Suprapubic skin (tissue), 4 donors: Measurements from ENCODE around the gene MRPS10.

ENCODE experiments used
- CTCF ChIP-seq, 2 donors: fragments of 200-600 bp in 1 of 2; fragments of 450-650 bp in 1 of 2; sonication (generic) in 1 of 2; IDR thresholded peaks; one replicate each; pipeline ENCODE4 v1.5.1; 2016 to 2019; ENCODE audit warnings: antibody characterized with exemption in 2 of 2, mild to moderate bottlenecking in 1 of 2, moderate library complexity in 1 of 2
- EP300 ChIP-seq: sonication (generic); formaldehyde crosslinking; IDR thresholded peaks from one replicate; pipeline ENCODE4 v1.6.1; 2017; ENCODE audit warnings: antibody characterized with exemption
- POLR2A ChIP-seq, 2 donors: fragments of 450-650 bp; IDR thresholded peaks; one replicate each; pipeline ENCODE4 v1.6.1; 2017; ENCODE audit warnings: antibody characterized with exemption in 2 of 2, mild to moderate bottlenecking in 2 of 2, moderate library complexity in 2 of 2
- POLR2AphosphoS5 ChIP-seq, 3 donors: sonication (generic); formaldehyde crosslinking; IDR thresholded peaks; one replicate each; pipeline ENCODE4 v1.6.1; 2017; ENCODE audit warnings: antibody characterized with exemption in 3 of 3

GRCh38 chr6:42228305-42228704 is 10.6 kb upstream of the MRPS10 start:
- TF ChIP-seq CTCF (IDR thresholded peaks at IDR 0.05) (no peak), POLR2A (IDR thresholded peaks at IDR 0.05) (no peak), EP300 (no peak), POLR2AphosphoS5 (IDR thresholded peaks at IDR 0.05) (no peak)
